ENCODE results near the gene PRKCE. TPM values are rescaled to one million over a fixed set of nuclear protein-coding genes. Genes with fewer than 3 reads are reported as not detected.

The PRKCE gene
- total and polyA plus RNA-seq, 2 experiments from 2014 or later = 9.6 to 11.9 TPM

DNA sequence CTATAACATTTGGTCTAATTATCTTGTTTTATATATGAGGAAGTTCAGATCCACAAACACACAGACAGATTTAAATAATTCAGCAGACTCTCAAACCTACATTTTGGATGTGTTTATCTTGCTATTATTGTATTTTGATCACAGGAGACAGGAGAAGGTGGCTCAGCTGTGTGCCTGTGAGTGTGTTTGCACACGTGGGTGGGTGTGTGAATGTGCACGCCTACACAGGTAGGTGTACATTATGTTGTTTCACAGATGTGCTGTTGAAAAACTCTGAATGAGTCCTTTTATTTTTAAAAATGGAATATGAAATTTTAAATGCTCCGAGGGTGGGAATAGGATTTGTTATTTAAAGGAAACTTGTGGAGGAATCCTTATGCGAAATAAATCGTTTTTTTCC is 183.4 kb downstream of the PRKCE start:
- H3K4me3 ChIP-seq = no peak overlapping the region
- no peak for DNase-seq (ENCODE audit: low spot score)
- TF ChIP-seq EZH2phosphoT487 (IDR thresholded peaks at IDR 0.05; ENCODE audit: low read depth, severe bottlenecking, unreplicated experiment) (no peak), EZH2 (IDR thresholded peaks at IDR 0.05; ENCODE audit: borderline replicate concordance) (no peak)
- TF ChIP-seq, protein P1, sequence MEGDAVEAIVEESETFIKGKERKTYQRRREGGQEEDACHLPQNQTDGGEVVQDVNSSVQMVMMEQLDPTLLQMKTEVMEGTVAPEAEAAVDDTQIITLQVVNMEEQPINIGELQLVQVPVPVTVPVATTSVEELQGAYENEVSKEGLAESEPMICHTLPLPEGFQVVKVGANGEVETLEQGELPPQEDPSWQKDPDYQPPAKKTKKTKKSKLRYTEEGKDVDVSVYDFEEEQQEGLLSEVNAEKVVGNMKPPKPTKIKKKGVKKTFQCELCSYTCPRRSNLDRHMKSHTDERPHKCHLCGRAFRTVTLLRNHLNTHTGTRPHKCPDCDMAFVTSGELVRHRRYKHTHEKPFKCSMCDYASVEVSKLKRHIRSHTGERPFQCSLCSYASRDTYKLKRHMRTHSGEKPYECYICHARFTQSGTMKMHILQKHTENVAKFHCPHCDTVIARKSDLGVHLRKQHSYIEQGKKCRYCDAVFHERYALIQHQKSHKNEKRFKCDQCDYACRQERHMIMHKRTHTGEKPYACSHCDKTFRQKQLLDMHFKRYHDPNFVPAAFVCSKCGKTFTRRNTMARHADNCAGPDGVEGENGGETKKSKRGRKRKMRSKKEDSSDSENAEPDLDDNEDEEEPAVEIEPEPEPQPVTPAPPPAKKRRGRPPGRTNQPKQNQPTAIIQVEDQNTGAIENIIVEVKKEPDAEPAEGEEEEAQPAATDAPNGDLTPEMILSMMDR (IDR thresholded peaks at IDR 0.05; ENCODE audit: poor library complexity) = no peak
- H3K4me2 ChIP-seq = no peak overlapping the region
- H3K36me3 ChIP-seq (replicated peaks; ENCODE audit: insufficient read depth, low read depth) = no peaks in the 10 kb centered on the region
- peaks cover 2% of the 10 kb centered on the region for H3K79me2 ChIP-seq
- H4K20me1 ChIP-seq (ENCODE audit: insufficient read depth, poor library complexity, severe bottlenecking) = no peaks in the 10 kb centered on the region
- H3K27me3 ChIP-seq = no peaks in the 10 kb centered on the region
- no peaks in the 10 kb centered on the region for H3K4me1 ChIP-seq (ENCODE audit: insufficient read depth)
- no peaks in the 10 kb centered on the region for H3K9me2 ChIP-seq (replicated peaks; ENCODE audit: insufficient read depth)
- no peak overlapping the region for H2AFZ ChIP-seq
- WGBS (ENCODE audit: low lambda C conversion rate, missing lambda C conversion rate) = 90% methylated on average over 5 of the region's 5 CpGs
- no peak overlapping the region for H3K27ac ChIP-seq
- peaks cover 8% of the 10 kb centered on the region for H3K9me3 ChIP-seq (ENCODE audit: low read depth)

DNA sequence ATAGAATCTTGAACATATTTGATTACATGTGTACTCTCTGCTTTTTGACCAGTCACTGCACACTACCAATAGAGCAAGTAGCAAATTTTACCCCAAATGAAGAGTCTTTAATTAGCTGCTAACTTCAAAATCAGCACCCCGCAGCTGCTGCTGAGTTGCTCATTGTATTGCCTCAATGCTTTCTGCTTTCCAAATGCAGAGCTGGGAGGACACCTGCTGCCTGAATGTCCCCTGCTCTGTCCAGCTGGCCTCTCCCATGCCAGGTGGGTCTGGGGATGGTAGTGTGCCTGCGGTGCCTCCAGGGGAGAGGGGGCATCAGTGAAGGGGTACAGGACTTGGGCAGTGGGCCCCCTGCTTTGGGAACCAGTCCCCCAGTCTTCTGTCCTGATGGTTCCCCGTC is 184.8 kb downstream of the PRKCE start:
- H3K79me2 ChIP-seq = peaks cover 2% of the 10 kb centered on the region
- no peak overlapping the region for H3K4me3 ChIP-seq
- 80% methylated on average over 3 of the region's 3 CpGs for WGBS (ENCODE audit: low lambda C conversion rate, missing lambda C conversion rate)
- H3K27ac ChIP-seq = no peak overlapping the region
- no peaks in the 10 kb centered on the region for H3K9me3 ChIP-seq (ENCODE audit: low read depth)
- no peak for DNase-seq (ENCODE audit: low spot score)
- H3K36me3 ChIP-seq (replicated peaks; ENCODE audit: insufficient read depth, low read depth) = no peaks in the 10 kb centered on the region
- TF ChIP-seq EZH2phosphoT487 (IDR thresholded peaks at IDR 0.05; ENCODE audit: low read depth, severe bottlenecking, unreplicated experiment) (no peak), EZH2 (IDR thresholded peaks at IDR 0.05; ENCODE audit: borderline replicate concordance) (no peak)
- TF ChIP-seq, protein P1 (IDR thresholded peaks at IDR 0.05; ENCODE audit: poor library complexity) = no peak
- H3K4me2 ChIP-seq = no peak overlapping the region
- H3K9me2 ChIP-seq (replicated peaks; ENCODE audit: insufficient read depth) = no peaks in the 10 kb centered on the region
- H3K27me3 ChIP-seq = no peaks in the 10 kb centered on the region
- H4K20me1 ChIP-seq (ENCODE audit: insufficient read depth, poor library complexity, severe bottlenecking) = no peaks in the 10 kb centered on the region
- no peak overlapping the region for H2AFZ ChIP-seq
- H3K4me1 ChIP-seq (ENCODE audit: insufficient read depth) = peaks cover 4% of the 10 kb centered on the region

DNA sequence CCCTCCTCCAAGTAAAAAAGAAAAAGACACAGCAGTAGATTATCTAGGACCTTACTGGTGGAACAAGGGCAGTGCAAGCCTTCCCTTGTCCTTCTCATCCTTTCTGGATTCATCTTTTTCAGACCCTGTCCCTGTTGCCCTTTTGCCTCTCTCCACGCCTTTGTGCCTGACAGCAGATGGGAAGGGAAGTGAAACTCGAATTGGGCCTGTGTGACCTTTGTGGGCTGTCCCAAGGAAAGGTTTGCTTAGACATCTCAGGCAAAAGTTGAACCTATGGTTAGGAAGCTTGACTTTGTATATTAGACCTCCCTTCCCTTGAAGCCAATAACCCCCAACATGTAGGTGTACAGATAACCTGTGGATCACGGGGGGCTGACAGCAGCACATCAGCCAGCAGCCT is 185.3 kb downstream of the PRKCE start:
- no peak overlapping the region for H3K4me2 ChIP-seq
- no peaks in the 10 kb centered on the region for H3K36me3 ChIP-seq (replicated peaks; ENCODE audit: insufficient read depth, low read depth)
- no peak overlapping the region for H3K4me3 ChIP-seq
- peaks cover 4% of the 10 kb centered on the region for H3K4me1 ChIP-seq (ENCODE audit: insufficient read depth)
- 97% methylated on average over 3 of the region's 3 CpGs for WGBS (ENCODE audit: low lambda C conversion rate, missing lambda C conversion rate)
- DNase-seq (ENCODE audit: low spot score) = no peak
- TF ChIP-seq, protein P1 (IDR thresholded peaks at IDR 0.05; ENCODE audit: poor library complexity) = no peak
- TF ChIP-seq EZH2phosphoT487 (IDR thresholded peaks at IDR 0.05; ENCODE audit: low read depth, severe bottlenecking, unreplicated experiment) (no peak), EZH2 (IDR thresholded peaks at IDR 0.05; ENCODE audit: borderline replicate concordance) (no peak)
- no peaks in the 10 kb centered on the region for H3K9me2 ChIP-seq (replicated peaks; ENCODE audit: insufficient read depth)
- no peak overlapping the region for H3K27ac ChIP-seq
- H2AFZ ChIP-seq = no peak overlapping the region
- no peaks in the 10 kb centered on the region for H3K9me3 ChIP-seq (ENCODE audit: low read depth)
- H3K27me3 ChIP-seq = no peaks in the 10 kb centered on the region
- H4K20me1 ChIP-seq (ENCODE audit: insufficient read depth, poor library complexity, severe bottlenecking) = no peaks in the 10 kb centered on the region
- peaks cover 2% of the 10 kb centered on the region for H3K79me2 ChIP-seq
